ENCODE measurements around the gene MS4A4E. TPM values are rescaled to one million over a fixed set of nuclear protein-coding genes. Genes with fewer than 3 reads are reported as not detected.

The MS4A4E gene
- total and polyA plus RNA-seq, 2 of the 8 experiments (the other 6 are each of a cell fraction or from before 2014, with no cell fraction given) = not detected

DNA sequence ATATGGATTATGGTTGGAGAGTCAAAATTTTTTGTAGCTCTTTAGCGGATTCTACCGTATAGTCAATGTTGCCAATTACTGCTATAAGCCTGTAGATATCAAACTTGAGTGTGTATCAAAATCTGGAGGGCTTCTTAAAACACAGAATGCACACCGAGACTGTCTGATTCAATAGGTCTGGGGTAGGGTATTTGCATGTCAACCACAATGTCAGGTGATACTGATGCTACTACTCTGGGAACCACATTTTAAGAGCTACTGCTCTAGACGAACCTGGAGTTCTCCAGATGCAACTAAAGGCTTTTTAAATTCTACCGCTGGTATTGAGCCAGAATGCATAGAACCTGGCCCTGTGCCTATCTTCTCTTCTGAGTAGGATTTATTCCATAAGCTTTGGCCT lies 21.7 kb upstream of the MS4A4E start (continued):
- no peak for TF ChIP-seq CBX8 (IDR thresholded peaks at IDR 0.05; ENCODE audit: borderline replicate concordance, low read depth, low read length)
